ENCODE data around the gene TNNI3K.

DNA sequence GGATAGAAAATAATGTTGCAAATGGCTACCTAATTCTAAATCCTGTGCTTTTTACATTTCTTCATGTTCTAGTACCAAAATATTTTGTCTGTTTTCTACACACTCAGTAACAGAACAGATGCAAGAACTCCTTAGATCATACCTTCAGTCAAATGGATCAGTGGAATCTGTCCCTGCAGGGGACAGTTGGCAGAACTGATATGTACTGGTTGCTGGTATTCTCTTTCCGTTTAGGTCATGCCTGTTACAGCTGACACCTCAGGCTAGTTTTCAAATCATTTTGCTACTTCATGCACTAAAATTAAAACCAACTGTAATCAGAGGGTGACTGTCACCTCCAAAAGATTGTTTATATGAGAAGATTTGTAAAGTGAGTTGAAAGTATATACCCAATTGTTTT lies 109.2 kb downstream of the TNNI3K start:
- TF ChIP-seq, protein P1, sequence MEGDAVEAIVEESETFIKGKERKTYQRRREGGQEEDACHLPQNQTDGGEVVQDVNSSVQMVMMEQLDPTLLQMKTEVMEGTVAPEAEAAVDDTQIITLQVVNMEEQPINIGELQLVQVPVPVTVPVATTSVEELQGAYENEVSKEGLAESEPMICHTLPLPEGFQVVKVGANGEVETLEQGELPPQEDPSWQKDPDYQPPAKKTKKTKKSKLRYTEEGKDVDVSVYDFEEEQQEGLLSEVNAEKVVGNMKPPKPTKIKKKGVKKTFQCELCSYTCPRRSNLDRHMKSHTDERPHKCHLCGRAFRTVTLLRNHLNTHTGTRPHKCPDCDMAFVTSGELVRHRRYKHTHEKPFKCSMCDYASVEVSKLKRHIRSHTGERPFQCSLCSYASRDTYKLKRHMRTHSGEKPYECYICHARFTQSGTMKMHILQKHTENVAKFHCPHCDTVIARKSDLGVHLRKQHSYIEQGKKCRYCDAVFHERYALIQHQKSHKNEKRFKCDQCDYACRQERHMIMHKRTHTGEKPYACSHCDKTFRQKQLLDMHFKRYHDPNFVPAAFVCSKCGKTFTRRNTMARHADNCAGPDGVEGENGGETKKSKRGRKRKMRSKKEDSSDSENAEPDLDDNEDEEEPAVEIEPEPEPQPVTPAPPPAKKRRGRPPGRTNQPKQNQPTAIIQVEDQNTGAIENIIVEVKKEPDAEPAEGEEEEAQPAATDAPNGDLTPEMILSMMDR (optimal IDR thresholded peaks at IDR 0.05 in 1 of 3, IDR thresholded peaks at IDR 0.05 in 1 of 3, conservative IDR thresholded peaks at IDR 0.05 in 1 of 3; ENCODE audit: extremely low read depth in 1 of 3, insufficient read depth in 2 of 3, low read length in 3 of 3), result no peak
- no peak for TF ChIP-seq EZH2 (IDR thresholded peaks at IDR 0.05; ENCODE audit: low read length)
